ENCODE results near the gene CALM1.

Gene CALM1

DNA sequence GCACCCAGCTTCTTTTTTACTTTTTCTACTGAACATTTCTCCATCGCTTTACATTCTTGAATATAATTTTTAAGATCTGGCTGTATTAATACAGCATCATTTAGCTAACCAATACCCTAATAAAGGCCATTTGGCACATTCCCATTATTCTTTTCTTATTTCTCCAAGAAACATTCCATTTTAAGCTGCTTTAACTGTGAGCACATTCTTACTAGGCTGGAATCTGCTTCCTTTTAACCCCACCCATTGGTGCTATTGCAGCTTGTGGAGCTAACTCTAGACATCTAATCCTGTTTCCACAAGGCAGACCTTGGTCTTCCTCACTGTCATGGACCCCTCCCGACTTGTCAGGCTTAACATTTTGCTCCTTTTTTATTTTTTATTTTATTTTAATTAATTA lies 15.2 kb downstream of the CALM1 start:
- DNase-seq = no peak

DNA sequence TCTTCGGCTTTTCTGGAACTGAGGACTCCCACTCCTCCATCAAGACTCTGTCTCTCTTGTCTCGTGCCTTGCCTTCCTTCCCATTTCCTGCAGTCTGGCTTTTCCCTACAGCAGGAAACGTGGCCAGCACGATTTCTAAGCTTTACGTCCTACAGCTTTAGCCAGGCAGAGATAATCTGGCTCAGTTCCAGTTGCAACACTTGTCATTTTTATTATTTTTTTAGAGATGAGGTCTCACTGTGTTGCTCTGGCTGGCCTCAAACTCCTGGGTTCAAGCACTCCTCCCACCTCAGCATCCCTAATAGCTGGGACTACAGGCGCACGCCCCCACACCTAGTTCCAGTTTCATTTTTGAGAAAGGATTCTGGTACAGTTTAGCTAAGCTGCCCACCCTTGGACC lies 19.9 kb downstream of the CALM1 start:
- DNase-seq = no peak

DNA sequence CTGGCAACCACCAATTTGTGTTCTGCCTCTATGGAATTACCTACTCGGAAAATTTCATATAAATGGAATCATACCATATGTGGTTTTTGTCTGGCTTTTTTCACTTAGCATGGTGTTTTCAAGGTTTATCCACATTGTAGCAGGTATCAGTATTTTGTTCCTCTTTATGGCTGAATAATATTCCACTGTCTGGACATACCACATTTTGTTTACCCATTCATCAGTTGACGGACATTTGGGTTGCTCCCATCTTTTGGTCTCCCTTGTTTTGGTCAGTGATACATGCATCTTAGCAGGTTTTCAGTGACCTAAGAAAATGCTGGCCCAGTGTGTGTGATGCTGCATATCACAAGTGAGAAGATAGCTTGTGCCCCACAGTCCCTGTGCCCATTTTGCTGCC lies 21.2 kb downstream of the CALM1 start:
- DNase-seq = no peak

DNA sequence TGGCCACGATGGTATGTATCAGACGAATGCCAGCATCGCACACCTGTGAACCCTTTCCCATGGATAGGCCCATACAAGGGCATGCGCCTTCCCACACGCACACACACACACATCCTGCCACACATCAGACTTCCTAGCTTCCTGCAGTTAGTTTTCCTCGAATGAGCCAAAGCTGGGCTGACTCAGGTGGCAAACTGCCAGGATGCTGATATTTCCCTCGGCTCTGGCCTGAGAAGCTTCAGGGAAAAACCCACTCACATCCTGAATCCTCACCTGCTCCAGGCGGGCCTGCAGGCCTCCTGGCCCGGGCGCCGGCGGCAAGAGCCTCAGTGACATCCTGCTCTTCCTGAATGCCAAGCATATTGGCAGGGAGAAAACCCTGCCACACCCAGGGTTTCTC lies 22.4 kb downstream of the CALM1 start:
- DNase-seq = no peak

DNA sequence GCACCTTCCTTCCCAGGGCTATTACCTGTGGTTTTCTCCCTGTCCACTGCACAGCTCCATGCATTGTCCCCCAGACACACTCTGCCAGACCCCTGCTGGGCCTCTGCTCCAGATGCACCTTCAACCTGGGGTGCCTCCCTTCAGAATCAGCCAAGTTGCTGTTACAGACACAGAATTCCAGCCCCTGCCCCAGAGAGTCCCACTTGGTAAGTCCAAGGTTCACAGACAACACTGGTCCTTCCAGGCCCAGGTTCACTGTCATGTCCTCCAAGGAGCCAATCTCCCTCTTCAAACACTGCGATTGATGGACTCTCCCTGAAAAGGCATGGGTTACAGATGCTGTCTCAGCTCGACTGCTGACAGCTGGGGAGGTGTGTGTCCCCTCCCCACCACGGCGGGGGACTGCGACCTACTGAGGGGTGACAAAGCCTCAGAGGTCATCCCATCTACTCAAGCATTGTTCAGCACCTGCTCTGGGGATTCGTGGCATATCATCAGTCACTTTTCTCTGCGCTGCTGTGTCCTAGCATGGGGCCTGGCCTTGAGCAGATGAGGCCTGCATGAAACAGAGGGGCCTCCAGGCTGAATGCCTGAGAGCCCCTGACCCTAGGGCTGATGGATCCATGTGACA lies 24.3 kb downstream of the CALM1 start:
- DNase-seq = no peak

DNA sequence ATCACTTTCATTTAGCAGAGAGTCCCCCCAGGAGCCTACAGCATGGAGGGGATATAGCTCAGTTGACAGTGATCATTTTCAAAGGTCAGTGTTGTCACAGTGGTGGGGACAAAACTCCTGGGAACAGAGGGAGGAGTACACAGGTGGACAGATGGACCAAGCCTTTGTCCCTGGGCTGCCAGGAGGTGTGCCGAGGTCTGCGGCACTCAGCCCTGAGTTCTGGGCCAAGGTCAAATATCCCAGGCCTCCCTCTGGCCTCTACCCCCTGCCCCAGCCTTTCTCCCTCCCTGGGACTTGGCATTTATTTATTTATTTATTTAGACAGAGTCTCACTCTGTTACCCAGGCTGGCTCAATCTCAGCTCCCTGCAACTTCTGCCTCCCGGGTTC lies 24.8 kb downstream of the CALM1 start:
- DNase-seq = no peak

DNA sequence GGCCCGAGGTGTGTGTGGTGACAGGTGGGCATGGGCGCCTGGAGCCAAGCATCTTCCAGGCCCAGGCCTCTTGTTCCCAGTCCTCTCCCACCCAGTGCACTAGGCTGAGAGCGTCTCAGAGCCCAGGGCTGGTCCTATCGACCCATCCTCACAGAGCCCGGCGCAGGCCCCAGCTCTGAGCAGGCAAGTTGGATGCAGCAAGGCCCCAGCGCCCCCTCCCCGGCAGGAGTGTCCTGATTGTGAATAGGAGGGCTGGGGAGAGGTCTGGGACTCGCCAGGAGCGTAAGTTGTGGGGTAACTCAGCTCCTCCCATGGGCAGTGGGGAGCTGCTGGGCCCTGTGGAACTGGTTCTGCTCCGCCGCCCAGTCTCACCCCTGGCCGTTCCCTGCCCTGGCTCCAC lies 26.3 kb downstream of the CALM1 start:
- no peak for DNase-seq

DNA sequence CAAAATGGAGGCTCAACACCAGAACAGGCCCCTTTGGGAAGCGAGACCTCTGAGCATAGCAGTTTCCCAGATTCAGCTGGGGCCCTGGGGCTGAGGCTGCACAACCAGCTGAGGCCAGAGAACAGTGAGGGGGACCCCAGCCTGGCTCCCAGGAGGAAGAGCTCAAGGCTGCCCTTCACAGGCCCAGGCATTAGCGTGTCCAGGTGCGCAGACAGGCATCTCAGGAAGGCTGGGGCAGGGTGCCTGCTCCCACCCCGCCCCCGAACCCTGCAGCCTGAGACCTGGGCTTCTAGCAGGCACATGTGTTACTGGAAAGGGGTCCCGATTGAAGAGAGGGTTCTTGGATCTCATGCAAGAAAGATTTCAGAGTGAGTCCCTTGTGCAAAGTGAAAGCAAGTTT lies 27.2 kb downstream of the CALM1 start:
- DNase-seq = no peak

DNA sequence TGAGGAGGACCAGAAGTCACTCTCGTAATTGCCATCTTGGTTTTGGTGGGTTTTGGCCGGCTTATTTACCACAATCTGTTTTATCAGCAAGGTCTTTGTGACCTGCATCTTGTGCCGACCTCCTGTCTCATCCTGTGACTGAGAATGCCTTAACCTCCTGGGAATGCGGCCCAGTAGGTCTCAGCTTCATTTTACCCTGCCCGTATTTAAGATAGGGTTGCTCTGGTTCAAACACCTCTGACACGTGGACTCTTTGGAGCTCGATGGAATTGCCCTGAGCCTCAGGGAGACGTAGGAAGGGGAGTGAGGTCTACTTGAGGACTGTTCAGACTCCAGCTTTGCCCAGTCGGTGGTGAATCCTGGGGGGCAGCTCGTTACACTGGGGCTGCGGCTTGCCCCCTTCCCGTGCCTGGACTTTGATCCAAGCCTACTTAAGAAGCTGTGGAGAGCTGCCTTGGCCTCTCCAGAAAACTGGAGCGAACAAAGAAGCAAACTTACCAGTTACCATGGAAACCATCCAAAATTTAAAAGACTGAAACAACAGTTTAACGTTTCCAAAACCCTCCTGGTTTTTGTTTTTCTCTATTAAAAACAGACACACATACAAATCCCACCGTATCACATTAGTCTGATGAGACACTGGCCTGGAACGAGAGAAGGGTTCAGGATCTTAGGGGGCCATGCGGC lies 28.0 kb downstream of the CALM1 start:
- no peak for DNase-seq

DNA sequence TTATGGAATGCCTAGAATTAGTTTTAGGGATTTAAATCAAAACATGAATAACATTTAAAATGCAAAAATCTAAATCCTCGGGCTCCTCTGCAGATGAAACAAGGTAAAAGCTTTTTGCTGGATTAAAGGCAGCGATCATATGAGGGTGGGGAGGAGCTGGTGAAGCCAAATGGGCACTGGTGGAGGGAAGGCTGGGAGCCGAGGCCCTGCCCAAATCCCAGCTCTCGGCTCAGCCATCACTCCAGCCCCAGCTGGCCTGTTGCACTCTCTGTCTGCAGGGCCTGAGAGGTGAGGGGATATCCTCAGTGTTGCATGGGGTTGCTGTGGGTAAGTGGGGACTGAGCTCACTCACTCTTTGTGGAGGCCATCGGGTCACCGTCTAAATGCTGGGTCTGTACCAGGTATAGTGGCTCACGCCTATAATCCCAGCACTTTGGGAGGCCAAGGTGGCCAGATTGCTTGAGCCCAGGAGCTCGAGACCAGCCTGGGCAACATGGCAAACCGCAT lies 28.6 kb downstream of the CALM1 start:
- DNase-seq = no peak

DNA sequence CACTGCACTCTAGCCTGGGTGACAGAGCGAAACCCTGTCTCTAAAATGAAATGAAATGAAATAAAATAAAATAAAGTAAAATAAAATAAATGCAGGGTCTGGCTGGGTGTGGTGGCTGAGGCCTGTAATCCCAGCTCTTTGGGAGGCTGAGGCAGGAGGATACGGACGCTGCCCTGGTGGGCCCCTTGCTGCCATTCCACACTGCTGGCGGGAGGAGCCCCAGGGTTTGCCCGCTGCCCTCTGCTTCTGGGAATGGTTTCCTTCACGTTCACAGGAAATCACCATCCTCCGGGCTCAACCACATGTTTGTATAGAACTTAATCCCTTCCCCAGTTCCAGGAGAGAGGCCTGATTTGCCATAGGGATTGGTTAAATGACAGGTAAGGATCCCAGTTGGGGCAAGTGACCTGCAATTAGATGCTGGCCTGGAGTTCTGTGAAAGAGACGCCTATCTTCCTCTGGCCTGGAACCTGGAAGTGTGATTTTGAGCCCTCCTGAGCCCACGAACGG lies 29.3 kb downstream of the CALM1 start:
- DNase-seq = no peak

DNA sequence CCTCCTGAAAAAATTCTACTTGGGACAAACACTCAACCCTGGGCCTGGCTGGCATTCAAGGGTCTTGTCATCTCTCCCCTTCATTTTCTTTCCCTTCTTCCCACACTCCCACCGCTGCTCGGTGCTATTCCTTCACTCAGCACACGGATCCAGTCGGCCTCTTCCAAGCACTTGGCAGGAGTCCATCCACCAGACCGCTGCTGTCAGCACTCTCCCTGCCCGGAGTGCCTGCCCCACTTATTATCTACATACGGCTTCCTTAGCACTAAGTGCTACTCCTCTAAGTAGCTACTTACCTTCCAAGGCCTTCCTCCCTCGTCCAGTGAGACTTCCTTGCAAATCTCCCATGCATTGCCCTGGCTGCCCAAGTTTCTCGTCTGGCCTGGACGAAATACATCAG lies 29.8 kb downstream of the CALM1 start:
- no peak for DNase-seq

DNA sequence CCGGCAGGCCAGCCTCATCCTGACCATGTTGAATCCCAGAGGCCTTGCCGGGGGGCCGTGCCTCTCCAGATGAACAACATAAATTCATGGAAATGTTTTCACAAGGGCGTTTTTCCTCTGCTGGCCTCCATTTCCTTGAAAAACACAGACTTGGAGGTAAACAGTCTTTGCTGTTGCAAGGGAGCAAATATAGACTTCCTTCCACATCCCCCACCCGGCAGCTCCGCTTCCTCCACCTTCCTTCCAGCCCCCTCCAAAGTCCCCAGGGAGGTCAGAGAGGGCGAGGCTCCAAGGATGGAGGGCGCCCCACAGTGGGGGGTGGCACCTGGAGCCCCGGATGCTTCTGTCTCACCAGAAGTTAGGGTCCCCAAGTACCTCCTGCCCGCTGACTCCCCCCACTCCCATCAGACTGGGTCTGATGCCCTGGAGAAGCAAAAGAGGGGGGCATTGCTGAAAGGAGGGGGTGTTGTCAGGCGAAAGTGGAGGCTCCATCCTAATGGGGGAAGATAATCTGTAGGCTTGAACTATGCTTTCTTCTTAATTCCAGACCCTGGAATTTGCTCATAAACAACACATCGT lies 31.1 kb downstream of the CALM1 start:
- no peak for DNase-seq

DNA sequence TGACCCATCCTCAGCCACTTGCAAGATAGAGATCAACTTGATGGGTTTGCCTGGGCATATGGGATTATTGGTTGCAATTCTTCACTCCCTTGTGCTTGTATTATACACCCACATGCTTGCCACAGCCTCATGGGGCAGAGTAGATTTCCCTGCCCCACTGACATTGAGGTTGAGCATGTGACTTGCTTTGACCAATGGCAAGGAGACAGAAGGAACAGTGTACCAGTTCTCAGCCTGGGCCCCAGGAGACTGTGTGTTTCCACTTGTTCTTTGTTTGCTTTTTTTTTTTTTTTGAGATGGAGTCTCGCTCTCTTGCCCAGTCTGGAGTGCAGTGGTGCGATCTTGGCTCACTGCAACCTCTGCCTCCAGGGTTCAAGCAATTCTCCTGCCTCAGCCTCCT lies 31.8 kb downstream of the CALM1 start:
- no peak for DNase-seq

DNA sequence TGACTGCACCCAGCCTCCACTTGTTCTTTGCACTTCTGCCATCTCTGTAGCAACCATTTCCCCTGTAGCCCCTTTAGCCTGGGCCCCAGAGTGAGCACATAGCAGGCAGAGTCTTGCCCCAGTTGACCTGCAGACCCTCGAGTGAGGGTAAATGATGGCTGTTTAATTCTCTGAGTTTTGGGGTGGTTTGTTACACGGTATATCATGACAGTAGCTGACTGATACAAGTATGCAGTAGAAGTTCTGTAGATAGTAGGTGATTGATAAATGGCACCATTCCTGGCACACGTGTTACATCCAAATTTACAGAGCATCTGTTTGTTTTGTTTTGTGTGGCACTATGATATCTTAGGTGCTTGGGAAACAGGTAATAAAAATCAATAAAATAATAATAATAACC lies 32.4 kb downstream of the CALM1 start:
- no peak for DNase-seq

DNA sequence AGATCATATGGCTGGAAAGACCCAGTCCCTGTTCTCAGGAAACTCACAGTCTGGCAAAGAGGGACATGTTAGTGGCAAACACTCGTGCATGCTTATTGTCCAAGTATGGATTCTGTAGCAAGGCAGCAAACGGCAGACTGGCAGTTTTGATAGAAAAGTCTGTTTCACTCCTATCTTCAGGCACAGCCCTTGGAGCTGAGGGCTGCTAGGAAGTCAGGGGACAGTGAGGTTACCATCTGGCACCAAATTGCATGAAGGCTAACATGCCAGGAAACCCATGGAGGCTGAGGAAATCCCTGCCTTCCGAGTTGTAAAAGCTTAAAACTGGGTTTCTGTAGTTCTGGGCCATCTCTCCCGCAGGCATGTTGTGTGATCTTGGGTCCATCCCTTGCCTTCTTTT lies 32.9 kb downstream of the CALM1 start:
- DNase-seq = no peak

DNA sequence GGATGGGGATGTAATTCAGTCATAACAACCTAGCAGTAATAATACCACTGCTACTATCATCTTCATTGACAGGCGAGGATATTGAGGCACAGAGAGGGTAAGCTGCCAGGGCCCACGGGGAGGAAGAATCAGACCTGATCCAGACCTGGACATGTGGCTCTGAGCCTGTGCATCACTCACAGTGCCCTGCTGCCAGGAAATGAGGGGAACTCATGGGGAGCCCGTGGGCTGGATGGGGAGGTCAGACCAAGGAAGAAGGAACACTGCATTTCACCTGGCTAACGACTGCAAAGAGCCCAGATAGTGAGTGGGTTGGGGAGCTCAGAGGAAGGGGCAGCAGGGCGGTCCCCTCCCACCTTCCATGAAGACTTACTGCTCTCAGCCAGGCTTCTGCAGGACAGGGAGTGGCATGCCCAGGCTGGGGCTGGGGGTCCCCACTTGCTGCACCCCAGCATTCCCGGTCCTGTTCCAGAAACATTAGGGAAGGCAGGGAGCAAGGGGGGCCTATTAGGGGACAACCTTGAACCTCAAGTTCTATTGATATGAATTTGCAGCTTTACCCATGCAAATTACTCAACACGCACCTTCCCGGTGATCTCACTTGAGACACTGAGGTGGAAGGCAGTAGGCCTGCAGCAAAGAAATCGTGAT lies 37.7 kb downstream of the CALM1 start:
- DNase-seq = no peak

DNA sequence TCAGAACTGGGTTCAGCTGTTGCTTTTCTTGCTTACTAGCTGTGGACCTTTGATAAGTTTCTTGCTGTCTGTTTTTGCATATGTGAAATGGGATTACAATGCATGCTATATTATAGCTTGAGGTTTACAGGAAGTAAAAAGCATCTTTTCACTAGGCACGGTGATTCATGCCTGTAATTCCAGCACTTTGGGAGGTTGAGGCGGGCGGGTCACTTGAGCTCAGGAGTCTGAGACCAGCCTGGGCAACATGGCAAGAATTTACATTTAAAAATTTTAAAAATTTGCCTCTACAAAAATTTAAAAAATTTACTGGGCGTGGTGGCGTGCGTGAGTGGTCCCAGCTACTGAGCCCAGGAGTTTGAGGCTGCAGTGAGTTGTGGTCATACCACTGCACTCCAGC lies 42.0 kb downstream of the CALM1 start:
- DNase-seq = no peak

DNA sequence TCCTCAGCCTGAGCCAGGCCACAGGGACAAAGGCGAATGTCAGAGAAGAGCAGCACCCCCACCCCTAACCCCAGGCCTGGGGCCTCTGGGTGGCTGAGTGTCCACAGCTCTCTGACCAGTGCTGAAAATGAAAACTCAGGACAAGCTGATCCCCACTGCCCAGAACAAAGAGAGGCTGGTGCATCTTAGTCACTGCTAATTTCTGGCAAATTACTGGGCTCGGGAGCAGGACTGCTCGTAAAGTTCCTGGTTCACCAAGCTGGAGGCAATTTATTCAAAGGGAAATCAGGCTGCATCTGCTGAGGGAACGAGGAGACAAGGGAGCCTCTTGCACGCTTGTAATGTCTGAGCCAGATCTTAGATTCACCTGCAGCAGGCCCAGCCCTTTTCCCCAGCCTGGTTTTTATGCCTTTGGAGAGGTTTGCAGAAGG lies 43.2 kb downstream of the CALM1 start:
- DNase-seq = no peak

DNA sequence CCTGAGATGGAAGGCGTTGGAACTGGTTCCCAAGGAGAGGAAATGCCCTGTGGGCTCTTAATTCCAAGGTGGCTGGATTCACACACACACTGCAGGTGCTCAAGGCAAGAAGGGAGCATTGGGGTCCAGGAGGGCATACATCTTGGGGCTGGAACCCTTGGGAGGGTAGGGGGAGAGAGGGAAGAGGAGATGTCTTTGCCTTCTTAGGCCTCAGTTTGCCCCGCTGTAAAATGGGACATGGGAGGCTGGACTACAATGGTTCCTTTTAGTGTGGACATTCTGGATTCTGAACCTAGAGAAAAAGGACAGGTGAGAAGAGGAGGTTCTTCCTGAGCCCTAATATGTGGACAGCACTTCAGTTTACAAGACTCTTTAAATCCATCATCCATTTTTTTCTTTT lies 43.8 kb downstream of the CALM1 start:
- no peak for DNase-seq

DNA sequence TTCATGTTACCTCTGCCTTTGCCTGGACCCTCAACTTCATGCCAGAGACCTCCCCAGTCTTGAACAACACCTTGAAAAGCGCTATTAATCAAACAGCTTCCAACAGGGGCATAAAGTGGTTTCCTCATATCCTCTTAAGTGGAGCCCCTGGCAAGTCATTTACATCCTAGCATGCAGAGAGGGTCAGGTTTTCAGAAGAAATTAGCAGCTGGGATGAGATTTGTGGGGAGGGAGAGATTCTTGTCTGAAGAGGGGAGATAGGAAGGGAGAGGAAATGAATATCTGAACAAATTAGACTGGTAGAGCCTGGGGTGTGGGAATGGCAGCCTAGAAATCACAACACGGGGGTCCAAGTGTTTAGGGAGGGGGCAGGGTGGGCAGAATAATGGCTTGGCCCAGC lies 45.6 kb downstream of the CALM1 start:
- no peak for DNase-seq

DNA sequence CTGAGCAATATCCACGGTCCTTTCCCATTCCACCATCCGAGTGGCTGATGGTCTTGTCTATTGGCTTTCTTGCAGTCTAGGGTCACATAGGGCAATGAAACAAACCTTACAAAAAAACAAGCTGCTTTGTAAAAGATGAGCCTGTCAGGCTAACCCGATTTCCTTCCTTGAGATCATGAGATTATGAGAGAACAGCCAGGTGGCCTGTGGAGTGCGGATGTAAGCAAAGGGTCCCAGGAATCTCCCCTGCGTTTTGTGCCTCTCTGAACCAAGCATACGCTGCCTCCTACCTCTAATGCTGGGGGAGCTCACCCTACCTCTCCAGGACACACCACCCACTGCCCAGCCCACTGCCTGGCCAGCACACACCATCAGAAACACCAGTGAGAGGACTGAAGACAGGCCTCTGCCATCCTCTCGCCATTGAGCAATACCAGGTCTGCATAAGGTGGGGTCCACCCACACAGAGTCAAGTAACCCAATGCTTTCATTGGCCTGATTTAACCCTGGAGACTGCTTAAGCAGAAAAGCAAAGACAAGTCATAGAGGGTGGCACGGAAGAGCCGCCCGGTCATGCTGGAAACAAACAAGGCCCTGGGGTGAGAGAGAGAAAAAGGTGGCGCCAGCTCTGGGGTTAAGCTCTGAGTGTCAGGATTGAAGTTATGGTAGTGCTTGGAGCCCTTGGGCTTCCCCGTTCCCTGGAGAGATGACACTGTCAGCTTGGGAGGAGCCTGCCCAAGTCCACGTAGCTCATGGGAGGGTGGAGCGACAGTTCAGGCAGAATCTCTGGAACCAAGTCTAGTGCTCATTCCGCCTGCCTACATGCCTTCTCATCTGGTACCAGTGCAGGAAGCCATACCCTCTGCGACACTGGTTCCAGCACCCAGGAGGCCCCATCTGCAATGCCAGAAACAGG lies 46.6 kb downstream of the CALM1 start:
- no peak for DNase-seq

Measured in activated CD4-positive, alpha-beta T cell treated with anti-CD3 and anti-CD28 coated beads, Interleukin-2, amount 50 U/mL, for 16 hours (primary cell).